HL-60 (cell line): ENCODE results near the gene BLM.
"Not testable (repeated sequence)": the region's sequence is repeated elsewhere in the genome, so short reads cannot be mapped to it uniquely, and the experiment has no call there.

ENCODE experiments used
- GABPA ChIP-seq: IDR thresholded peaks from 2 replicates; pipeline ENCODE4 v1.6.1; 2012; ENCODE audit warnings: low read depth
- POLR2AphosphoS5 ChIP-seq: IDR thresholded peaks from 2 replicates; pipeline ENCODE4 v1.6.1; 2012; ENCODE audit warnings: low read depth
- TF ChIP-seq, protein P1 (sequence below): IDR thresholded peaks from one replicate; pipeline ENCODE4 v1.5.1; 2011; ENCODE audit warnings: low read length, control low read depth, inconsistent platforms; ENCODE audit not compliant: insufficient read depth
- TF ChIP-seq, protein P2 (sequence below): IDR thresholded peaks from 2 replicates; pipeline ENCODE4 v1.6.1; 2012; ENCODE audit warnings: low read depth; ENCODE audit not compliant: insufficient replicate concordance

DNA sequence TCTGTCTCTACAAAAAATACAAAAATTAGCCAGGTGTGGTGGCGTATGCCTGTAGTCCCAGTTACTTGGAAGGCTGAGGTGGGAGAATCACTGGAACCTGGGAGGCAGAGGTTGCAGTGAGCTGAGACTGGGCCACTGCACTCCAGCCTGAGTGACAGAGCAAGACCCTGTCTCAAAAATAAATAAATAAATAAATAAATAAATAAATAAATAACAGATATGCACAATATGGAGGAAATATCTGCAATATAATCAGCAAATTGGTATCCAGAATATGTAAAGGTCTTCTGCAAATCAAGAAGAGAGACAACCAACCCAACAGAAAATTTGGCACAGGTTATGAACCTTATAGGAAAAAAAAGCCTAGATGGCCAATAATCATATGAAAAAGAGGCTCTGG lies 132.3 kb downstream of the BLM start:
- TF ChIP-seq, protein P1, sequence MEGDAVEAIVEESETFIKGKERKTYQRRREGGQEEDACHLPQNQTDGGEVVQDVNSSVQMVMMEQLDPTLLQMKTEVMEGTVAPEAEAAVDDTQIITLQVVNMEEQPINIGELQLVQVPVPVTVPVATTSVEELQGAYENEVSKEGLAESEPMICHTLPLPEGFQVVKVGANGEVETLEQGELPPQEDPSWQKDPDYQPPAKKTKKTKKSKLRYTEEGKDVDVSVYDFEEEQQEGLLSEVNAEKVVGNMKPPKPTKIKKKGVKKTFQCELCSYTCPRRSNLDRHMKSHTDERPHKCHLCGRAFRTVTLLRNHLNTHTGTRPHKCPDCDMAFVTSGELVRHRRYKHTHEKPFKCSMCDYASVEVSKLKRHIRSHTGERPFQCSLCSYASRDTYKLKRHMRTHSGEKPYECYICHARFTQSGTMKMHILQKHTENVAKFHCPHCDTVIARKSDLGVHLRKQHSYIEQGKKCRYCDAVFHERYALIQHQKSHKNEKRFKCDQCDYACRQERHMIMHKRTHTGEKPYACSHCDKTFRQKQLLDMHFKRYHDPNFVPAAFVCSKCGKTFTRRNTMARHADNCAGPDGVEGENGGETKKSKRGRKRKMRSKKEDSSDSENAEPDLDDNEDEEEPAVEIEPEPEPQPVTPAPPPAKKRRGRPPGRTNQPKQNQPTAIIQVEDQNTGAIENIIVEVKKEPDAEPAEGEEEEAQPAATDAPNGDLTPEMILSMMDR: not testable (repeated sequence)
- not testable (repeated sequence) for TF ChIP-seq POLR2AphosphoS5, GABPA
- TF ChIP-seq, protein P2, sequence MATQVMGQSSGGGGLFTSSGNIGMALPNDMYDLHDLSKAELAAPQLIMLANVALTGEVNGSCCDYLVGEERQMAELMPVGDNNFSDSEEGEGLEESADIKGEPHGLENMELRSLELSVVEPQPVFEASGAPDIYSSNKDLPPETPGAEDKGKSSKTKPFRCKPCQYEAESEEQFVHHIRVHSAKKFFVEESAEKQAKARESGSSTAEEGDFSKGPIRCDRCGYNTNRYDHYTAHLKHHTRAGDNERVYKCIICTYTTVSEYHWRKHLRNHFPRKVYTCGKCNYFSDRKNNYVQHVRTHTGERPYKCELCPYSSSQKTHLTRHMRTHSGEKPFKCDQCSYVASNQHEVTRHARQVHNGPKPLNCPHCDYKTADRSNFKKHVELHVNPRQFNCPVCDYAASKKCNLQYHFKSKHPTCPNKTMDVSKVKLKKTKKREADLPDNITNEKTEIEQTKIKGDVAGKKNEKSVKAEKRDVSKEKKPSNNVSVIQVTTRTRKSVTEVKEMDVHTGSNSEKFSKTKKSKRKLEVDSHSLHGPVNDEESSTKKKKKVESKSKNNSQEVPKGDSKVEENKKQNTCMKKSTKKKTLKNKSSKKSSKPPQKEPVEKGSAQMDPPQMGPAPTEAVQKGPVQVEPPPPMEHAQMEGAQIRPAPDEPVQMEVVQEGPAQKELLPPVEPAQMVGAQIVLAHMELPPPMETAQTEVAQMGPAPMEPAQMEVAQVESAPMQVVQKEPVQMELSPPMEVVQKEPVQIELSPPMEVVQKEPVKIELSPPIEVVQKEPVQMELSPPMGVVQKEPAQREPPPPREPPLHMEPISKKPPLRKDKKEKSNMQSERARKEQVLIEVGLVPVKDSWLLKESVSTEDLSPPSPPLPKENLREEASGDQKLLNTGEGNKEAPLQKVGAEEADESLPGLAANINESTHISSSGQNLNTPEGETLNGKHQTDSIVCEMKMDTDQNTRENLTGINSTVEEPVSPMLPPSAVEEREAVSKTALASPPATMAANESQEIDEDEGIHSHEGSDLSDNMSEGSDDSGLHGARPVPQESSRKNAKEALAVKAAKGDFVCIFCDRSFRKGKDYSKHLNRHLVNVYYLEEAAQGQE: not testable (repeated sequence)
